GM19452 (cell line): ENCODE results near the gene SCYL1.

ENCODE experiments used
- ATAC-seq: cut with Tn5 transposase; IDR thresholded peaks from one replicate; pipeline ENCODE4 v1.9.1; 2021; ENCODE audit not compliant: unreplicated experiment

Gene SCYL1

GRCh38 chr11:65579291-65579690 lies 54.4 kb downstream of the SCYL1 start:
- ATAC-seq = no peak

- no peak for ATAC-seq
Measured at GRCh38 chr11:65580031-65580692, 55.3 kb downstream of the SCYL1 start.

DNA sequence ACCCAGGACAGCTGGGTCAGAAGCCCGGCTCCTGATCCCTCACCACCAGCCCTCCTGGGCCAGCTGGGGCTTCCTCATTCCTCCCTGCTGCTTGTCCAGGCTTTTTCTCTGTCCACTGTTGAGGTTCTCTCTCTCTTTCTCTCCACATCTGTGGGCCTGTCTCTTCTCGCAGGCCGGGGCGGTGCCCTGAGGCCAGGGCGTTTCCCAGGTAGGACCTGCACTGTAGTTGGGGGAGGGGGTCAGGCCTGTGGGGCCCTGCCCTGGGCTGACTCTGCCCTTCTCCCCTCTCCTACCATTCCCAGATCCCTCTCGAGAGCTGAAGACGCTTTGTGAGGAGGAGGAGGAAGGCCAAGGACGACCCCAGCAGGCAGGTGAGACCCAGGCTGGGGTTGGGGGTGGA lies 55.9 kb downstream of the SCYL1 start:
- no peak for ATAC-seq

DNA sequence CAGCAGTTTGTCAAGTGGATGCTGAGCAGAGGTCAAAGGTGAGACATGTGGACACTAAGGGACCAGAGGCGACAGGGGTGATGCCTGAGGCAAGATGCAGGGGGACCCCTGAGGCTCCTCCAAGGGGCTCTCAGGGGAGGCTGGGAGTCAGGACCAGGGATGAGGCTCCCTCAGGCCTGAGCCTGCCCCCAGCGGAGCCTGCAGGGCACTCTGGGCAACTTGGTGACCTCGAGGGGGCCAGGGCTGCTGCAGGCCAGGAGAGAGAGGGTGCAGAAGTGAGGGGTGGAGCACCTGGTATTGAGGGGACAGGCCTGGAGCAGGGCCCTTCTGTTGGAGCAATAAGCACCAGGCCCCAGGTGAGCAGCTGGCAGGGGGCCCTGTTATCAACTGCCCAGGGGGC lies 57.0 kb downstream of the SCYL1 start:
- no peak for ATAC-seq

- ATAC-seq = no peak
Measured at GRCh38 chr11:65583589-65583988, 58.7 kb downstream of the SCYL1 start.

GRCh38 chr11:65584106-65584505 lies 59.2 kb downstream of the SCYL1 start:
- no peak for ATAC-seq

DNA sequence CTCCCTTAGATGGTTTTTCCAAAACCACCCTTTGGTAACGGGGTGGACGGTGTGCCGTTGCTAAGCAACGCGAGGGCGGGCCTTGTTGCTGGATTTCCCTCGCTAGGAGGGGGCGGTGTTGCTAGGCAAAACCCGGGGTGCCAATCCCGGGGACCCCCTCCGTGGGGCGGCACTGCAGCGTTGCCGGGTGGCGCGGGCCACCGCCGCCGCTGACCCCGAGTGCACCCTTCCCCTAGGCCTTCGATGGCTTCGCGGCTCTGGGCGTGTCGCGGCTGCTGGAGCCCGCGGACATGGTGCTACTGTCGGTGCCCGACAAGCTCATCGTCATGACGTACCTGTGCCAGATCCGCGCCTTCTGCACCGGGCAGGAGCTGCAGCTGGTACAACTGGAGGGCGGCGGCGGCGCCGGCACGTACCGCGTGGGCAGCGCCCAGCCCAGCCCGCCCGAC lies 59.9 kb downstream of the SCYL1 start:
- no peak for ATAC-seq

- ATAC-seq = no peak
Measured at GRCh38 chr11:65585396-65586246, 60.7 kb downstream of the SCYL1 start.

- ATAC-seq = no peak
Measured at GRCh38 chr11:65586247-65586630, 61.4 kb downstream of the SCYL1 start.

GRCh38 chr11:65586676-65587075 lies 61.8 kb downstream of the SCYL1 start:
- no peak for ATAC-seq
